HG03159 (cell line): Measurements from ENCODE around the gene LOXL4.

Experiments
- ATAC-seq: cut with Tn5 transposase; IDR thresholded peaks from one replicate; pipeline ENCODE4 v1.9.1; 2021; ENCODE audit warnings: mild to moderate bottlenecking, moderate library complexity; ENCODE audit not compliant: unreplicated experiment

LOXL4 gene

GRCh38 chr10:98202378-98202777, 65.6 kb downstream of the LOXL4 start:
- no peak for ATAC-seq

- no peak for ATAC-seq
Measured at GRCh38 chr10:98201760-98202159, 66.2 kb downstream of the LOXL4 start.
